Erythroblast (primary cell): ENCODE data around the gene GH1.
A peak's percentile ranks its signal among the peaks of the same experiment; 100 is the strongest.
"Not testable (repeated sequence)": the region's sequence is repeated elsewhere in the genome, so short reads cannot be mapped to it uniquely, and the experiment has no call there.

Experiments used
- DNase-seq, 2 experiments: peaks; one replicate each; lab custom pipeline; 2025; lab: John Stamatoyannopoulos, UW
- GATA1 ChIP-seq: IDR thresholded peaks from 2 replicates; pipeline ENCODE4 v1.6.1; 2011; ENCODE audit warnings: low read depth, mild to moderate bottlenecking, control low read depth, low read length, moderate library complexity
- POLR2A ChIP-seq: IDR thresholded peaks from 2 replicates; pipeline ENCODE4 v1.6.1; 2011; ENCODE audit warnings: mild to moderate bottlenecking, low read length

GH1 gene

DNA sequence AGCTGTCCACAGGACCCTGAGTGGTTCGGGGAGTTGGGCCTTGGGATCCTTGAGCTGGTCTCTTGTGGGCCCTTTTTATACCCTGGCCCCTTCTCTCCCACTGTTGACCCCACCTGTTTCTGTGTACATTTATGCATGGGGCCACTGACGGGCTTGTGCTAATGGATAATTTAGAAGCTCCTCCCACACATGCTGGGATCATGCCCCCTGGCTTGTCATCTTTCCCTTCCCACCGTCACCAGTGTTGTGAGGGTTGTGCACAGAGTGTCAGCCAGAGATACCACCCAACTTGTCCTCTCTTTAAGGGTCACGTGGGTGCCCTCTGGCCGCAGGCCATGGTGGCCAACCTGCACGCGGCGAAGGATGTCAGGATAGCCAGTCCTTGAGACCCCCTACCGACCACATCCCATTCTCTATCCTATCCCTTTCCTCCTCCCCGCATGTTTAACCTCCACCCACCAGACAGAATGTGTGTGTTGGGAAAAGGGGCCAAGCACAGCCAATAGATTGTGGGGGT lies at the start of gene GH1:
TSS of gene GH1 (minus strand) at position 51 of the 517 bp plus-strand sequence. CDS start 63 bp downstream, outside the sequence.
- DNase-seq, result not testable (repeated sequence)

DNA sequence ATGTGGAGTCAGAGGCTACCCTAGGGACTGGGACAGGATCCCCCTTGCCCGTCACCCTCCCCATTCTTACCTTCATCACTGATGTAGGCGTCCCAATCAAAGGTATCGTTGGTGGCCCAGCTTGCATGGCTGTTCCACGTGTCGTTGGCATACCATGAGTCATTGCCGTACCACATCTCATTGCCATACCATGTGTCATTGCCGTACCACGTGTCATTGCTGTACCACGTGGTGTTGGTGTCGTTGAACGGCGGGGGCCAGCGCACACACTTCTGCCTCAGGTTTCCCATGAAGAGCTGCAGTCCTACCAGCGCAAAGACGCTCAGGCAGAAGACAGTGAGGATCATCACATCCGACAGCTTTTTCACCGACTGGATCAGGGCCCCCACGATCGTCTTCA lies 49.3 kb upstream of the GH1 start:
- TF ChIP-seq POLR2A (no peak), GATA1 (no peak)
- DNase-seq, result no peak

GRCh38 chr17:63966646-63967264 lies 48.1 kb upstream of the GH1 start:
- no peak for DNase-seq

GRCh38 chr17:63963123-63963522 lies 44.5 kb upstream of the GH1 start:
- no peak for DNase-seq
- TF ChIP-seq POLR2A (no peak), GATA1 (no peak)

More at GRCh38 chr17:63966646-63967264, 48.1 kb upstream of the GH1 start:
- TF ChIP-seq GATA1 (no peak), POLR2A (no peak)

- DNase-seq, result no peak
- TF ChIP-seq POLR2A (no peak), GATA1 (no peak)
These were observed 43.7 kb upstream of the GH1 start for GRCh38 chr17:63962298-63962744.

DNA sequence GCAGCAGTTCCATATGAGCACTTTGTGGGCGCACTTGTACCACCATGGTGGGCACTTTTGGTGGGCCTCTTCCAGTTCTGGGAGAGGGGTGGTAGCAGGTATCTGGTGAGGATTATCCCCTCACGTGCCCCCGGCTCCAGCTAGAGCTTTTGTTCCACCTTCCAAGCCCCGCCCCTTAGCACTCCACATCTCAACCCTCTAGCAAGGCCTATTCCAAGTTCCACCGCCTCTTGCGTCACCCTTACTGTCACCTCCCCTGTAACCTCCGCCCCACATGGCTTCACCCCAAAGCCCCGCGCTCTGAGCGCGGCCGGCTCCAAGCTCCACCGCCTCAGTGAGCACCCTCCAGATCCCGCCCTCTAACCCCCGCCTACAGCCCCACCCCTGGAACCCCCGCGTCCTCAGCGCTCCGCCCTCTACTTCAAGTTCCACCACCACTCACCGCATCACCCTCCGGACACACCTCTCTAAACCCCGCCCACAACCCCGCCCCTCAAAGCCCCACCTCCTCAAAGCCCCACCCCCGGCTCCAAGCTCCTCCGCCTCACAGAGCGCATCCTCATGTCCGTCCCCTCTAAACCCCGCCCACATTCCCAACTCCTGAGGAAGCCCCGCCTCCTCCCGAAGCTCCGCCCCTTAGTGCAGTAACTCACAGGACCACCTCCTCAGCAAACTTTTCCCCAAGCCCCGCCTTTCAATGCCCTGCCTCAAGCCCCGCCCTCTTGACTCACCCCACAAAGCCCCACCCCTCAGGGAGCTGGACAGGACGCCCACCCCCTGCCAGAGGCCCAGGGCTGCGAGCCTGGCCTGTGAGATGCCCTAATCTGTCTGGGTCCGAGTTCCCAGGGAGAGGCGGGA lies 42.9 kb upstream of the GH1 start:
- peak; percentile 89 to 93 for DNase-seq
- TF ChIP-seq POLR2A (no peak), GATA1 (no peak)

- TF ChIP-seq POLR2A (no peak), GATA1 (no peak)
These were observed 41.8 kb upstream of the GH1 start for GRCh38 chr17:63960430-63960829.

DNA sequence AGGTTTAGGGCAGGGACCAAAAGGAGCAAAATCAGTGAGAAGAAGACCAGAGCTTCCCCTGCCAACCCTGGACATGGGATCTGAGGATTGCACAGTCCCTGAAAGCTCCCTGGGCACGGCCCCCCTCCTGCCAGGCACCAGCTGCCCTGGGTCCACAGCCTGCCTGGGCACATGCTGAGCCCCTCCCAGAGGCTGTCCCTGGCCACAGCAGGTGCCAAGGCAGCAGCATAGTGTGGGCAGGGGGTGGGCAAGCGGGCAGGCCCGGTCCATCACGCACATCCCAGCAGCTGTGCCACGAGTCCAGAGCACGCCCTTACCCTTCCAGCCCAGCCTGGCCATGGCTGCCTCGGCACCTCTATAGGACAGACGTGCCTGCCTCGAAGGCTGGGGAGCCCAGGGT lies 41.4 kb upstream of the GH1 start:
- DNase-seq, result no peak

More at GRCh38 chr17:63960430-63960829, 41.8 kb upstream of the GH1 start:
- no peak for DNase-seq

GRCh38 chr17:63956296-63956920 lies 37.8 kb upstream of the GH1 start:
- no peak for TF ChIP-seq GATA1
- TF ChIP-seq POLR2A, result no peak

More for the DNA sequence above, 41.4 kb upstream of the GH1 start:
- TF ChIP-seq POLR2A (no peak), GATA1 (no peak)

GRCh38 chr17:63955791-63956190 lies 37.2 kb upstream of the GH1 start:
- DNase-seq, result no peak
- no peak for TF ChIP-seq GATA1
- no peak for TF ChIP-seq POLR2A

More at GRCh38 chr17:63956296-63956920, 37.8 kb upstream of the GH1 start:
- no peak for DNase-seq

- no peak for TF ChIP-seq POLR2A
- no peak for TF ChIP-seq GATA1
- DNase-seq, result no peak
These were observed 36.6 kb upstream of the GH1 start for GRCh38 chr17:63955232-63955631.

- no peak for DNase-seq
- TF ChIP-seq POLR2A, result no peak
- no peak for TF ChIP-seq GATA1
These were observed 35.9 kb upstream of the GH1 start for GRCh38 chr17:63954402-63955063.
